Hematopoietic multipotent progenitor cell treated with erythropoietin and hydrocortisone succinate and interleukin-3 and kit ligand, for 6 days (in vitro differentiated cells): ENCODE measurements around the gene MAP3K9.
"Not testable (repeated sequence)": the region's sequence is repeated elsewhere in the genome, so short reads cannot be mapped to it uniquely, and the experiment has no call there.

Source experiments
- DNase-seq: peaks from one replicate; pipeline ENCODE4 v3.0.0-alpha.2; 2015

The MAP3K9 gene

GRCh38 chr14:70809225-70810219 is at the start of gene MAP3K9:
Gene MAP3K9 (minus strand): TSS chr14:70809513. CDS start chr14:70809171, 342 bp downstream.
- DNase-seq: peak; percentile 91

GRCh38 chr14:70858641-70859040 is 49.3 kb upstream of the MAP3K9 start:
- DNase-seq: no peak

- DNase-seq: no peak
Measured at GRCh38 chr14:70857496-70857890, 48.2 kb upstream of the MAP3K9 start.

- no peak for DNase-seq
Measured at GRCh38 chr14:70856851-70857495, 47.7 kb upstream of the MAP3K9 start.

GRCh38 chr14:70855486-70855885 is 46.2 kb upstream of the MAP3K9 start:
- no peak for DNase-seq

- DNase-seq: not testable (repeated sequence)
Measured at GRCh38 chr14:70853658-70854057, 44.3 kb upstream of the MAP3K9 start.

GRCh38 chr14:70847406-70848090 is 38.2 kb upstream of the MAP3K9 start:
- no peak for DNase-seq

GRCh38 chr14:70845601-70846000 is 36.3 kb upstream of the MAP3K9 start:
- no peak for DNase-seq

GRCh38 chr14:70842851-70843462 is 33.6 kb upstream of the MAP3K9 start:
- DNase-seq: no peak

- DNase-seq: no peak
Measured at GRCh38 chr14:70838076-70838475, 28.8 kb upstream of the MAP3K9 start.

GRCh38 chr14:70836946-70837345 is 27.6 kb upstream of the MAP3K9 start:
- no peak for DNase-seq

- no peak for DNase-seq
Measured at GRCh38 chr14:70833884-70834283, 24.6 kb upstream of the MAP3K9 start.

- DNase-seq: no peak
Measured at GRCh38 chr14:70832561-70833305, 23.4 kb upstream of the MAP3K9 start.

GRCh38 chr14:70830998-70831781 is 21.9 kb upstream of the MAP3K9 start:
- no peak for DNase-seq

- no peak for DNase-seq
Measured at GRCh38 chr14:70828188-70828587, 18.9 kb upstream of the MAP3K9 start.

GRCh38 chr14:70827752-70828151 is 18.4 kb upstream of the MAP3K9 start:
- no peak for DNase-seq

- DNase-seq: no peak
Measured at GRCh38 chr14:70827347-70827746, 18.0 kb upstream of the MAP3K9 start.

- DNase-seq: no peak
Measured at GRCh38 chr14:70823281-70823680, 14.0 kb upstream of the MAP3K9 start.

GRCh38 chr14:70822530-70823185 is 13.3 kb upstream of the MAP3K9 start:
- DNase-seq: peak; percentile 40

- DNase-seq: peak; percentile 49
Measured at GRCh38 chr14:70821584-70822529, 12.5 kb upstream of the MAP3K9 start.
